NCI-H1694 treated with DMSO at 0.1 percent for 48 hours (cell line): ENCODE results near the gene ACAA2.

Experiments used
- DNase-seq: peaks from one replicate; lab custom pipeline; 2025; lab: John Stamatoyannopoulos, UW

ACAA2 gene

GRCh38 chr18:49743117-49743567, 70.2 kb downstream of the ACAA2 start:
- no peak for DNase-seq

DNA sequence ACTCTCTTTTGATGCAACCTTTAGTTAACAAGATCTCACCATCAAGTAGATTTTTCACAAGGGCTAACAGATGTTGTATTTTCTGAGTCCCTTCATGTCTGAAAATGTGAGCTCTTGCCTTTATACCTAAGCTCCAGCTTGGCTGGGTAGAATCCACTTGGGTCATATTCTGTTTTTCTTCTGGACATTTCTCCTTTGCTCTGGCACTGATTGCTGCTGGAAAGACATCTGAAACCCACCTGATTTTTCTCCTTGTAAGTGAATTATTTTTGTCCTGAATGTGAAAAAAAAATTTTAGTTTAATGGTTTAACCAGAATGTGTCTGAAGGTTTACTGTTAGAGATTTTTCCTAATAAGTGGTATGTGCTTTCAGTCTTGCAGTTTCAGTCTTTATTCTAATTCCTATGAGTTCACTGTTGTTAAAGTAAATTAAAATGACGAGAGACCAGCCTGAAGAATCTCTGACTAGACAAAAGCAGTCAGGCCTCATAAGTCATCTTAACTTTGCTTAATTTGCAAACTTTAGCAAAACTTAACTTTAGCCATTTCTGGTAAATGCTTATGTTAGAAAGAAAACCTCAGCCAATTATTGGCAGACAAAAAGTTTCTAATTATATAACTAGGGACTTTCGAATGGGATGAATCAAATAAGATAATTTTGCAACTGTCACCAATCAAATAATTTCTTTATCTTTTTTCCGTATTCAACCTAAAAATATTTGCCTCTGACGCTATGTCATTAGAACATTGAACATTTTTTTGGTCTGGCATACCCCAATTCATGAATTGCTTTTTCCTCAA, 70.8 kb downstream of the ACAA2 start:
- DNase-seq: no peak

GRCh38 chr18:49739275-49739674, 74.1 kb downstream of the ACAA2 start:
- no peak for DNase-seq

DNA sequence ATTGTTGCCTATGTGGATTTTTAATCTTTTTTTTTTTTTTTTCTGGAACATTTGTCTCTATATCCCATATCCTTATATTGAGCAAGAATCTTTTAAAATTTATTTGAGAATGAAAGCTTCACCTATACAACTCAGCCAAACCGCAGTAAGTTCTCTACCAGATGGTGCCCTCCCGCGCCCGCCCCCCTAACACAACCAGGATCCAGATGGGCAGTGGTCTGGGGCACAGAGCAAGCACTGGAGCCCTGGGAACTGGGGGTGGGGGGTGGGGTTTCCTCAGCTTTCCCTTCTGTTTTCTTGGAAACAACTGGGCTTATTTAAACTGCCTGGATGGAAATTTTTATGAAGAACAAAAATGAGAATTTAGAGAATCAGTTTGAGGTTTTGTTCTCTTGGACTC, 74.6 kb downstream of the ACAA2 start:
- no peak for DNase-seq

GRCh38 chr18:49734836-49735235, 78.5 kb downstream of the ACAA2 start:
- DNase-seq: no peak

DNA sequence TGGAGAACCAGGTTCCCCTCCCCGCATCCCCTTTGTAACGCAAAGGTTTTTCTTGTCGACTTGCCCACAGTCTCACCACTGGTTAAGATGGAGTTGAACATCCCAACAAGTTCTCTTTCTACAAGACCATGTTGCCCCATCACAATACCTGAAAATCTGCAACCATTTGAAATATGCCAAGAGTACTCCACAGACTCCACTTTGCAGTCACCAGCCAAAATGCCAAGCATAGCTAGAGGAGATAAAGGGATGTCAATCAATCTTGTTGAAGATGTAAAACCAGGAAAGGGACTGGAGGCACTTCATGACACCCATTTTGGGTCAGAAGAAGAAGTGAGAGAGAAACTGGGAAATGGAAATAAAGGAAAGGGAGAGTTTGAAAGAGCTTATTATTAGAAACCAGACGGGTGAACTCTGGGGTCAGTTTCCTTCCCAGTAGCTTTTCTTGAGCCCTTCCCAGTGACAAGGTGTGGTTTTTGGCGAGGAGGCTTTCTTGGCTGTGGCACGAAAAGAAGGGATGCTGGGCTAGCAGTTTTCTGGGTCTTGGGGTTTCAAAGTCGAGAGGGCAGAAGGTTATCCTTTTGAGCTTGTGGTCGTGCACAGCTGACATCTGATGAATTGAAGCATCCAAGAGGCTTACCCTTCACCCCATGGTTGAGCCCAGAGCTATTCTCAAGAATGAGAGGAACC, 79.3 kb downstream of the ACAA2 start:
- DNase-seq: no peak

DNA sequence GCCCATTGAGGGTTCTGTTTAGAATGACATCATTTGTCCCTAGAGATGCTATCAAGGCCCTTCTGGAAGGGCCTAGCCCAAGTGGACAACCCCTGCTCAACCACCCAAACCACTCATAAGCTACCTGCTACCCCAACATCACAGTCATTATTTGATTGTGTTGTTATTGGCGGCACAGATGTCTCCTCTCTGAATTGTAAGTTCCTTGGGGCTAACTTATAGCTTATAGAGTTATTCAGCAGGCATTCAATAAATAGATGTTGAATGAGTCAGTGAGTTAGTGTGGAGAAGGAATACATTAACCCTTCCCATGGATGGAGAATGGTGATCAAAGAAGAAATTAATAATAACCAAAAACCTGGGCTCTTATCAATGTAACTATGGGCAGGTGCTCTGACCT, 80.0 kb downstream of the ACAA2 start:
- DNase-seq: no peak
